K562 (cell line): ENCODE data around the gene SLC39A6. TPM values are rescaled to one million over a fixed set of nuclear protein-coding genes. Genes with fewer than 3 reads are reported as not detected.

Source experiments
- ARHGAP35 ChIP-seq: fragments of 450-650 bp; IDR thresholded peaks from 2 replicates; pipeline ENCODE4 v1.6.1; 2018; ENCODE audit not compliant: partially characterized antibody
- BRF1 ChIP-seq: IDR thresholded peaks from 3 replicates; pipeline ENCODE4 v1.6.1; 2011; ENCODE audit warnings: borderline replicate concordance, mild to moderate bottlenecking; ENCODE audit not compliant: insufficient read length; ENCODE audit errors: extremely low read depth
- CCAR2 ChIP-seq: fragments of 200-400 bp; formaldehyde crosslinking; IDR thresholded peaks from 2 replicates; pipeline ENCODE4 v1.6.1; 2017; ENCODE audit warnings: mild to moderate bottlenecking, low read depth, low read length
- CTCF ChIP-seq, 3 experiments: IDR thresholded peaks in 2 of 3; conservative IDR thresholded peaks in 1 of 3; 2 replicates each; pipeline ENCODE4 v1.5.1; 2011 to 2012; ENCODE audit warnings: low read length in 3 of 3, mild to moderate bottlenecking in 3 of 3, control low read depth in 2 of 3, improper control_type of control experiment in 1 of 3, inconsistent platforms in 1 of 3, low read depth in 1 of 3, mixed read lengths in 1 of 3, moderate library complexity in 1 of 3; ENCODE audit not compliant: insufficient read depth in 2 of 3
- MEIS2 ChIP-seq: fragments of 450-650 bp; IDR thresholded peaks from 2 replicates; pipeline ENCODE4 v1.6.1; 2014; ENCODE audit warnings: mild to moderate bottlenecking; ENCODE audit not compliant: partially characterized antibody
- MTF1 ChIP-seq: fragments of 250-450 bp; sonication (Bioruptor Pico); IDR thresholded peaks from 2 replicates; pipeline ENCODE4 v1.9.0; 2021; ENCODE audit warnings: moderate library complexity, mild to moderate bottlenecking, inconsistent platforms, borderline replicate concordance
- MYNN ChIP-seq, 2 experiments: sonication (generic); formaldehyde crosslinking in 1 of 2; IDR thresholded peaks; 2 replicates each; pipeline versions ENCODE4 v1.5.0 to v1.6.1; 2016 to 2020; ENCODE audit warnings: antibody characterized with exemption in 1 of 2, missing genetic modification reagents in 1 of 2
- NCOA1 ChIP-seq: fragments of 450-650 bp; IDR thresholded peaks from 2 replicates; pipeline ENCODE4 v1.6.1; 2016; ENCODE audit warnings: low read depth
- PHB ChIP-seq: fragments of 250-450 bp; sonication (Bioruptor Pico); IDR thresholded peaks from 2 replicates; pipeline ENCODE4 v1.5.0; 2021
- RAD21 ChIP-seq, 2 experiments: fragments of 250-450 bp in 1 of 2; fragments of 450-650 bp in 1 of 2; sonication (Bioruptor Pico) in 1 of 2; formaldehyde crosslinking in 1 of 2; IDR thresholded peaks in 1 of 2; conservative IDR thresholded peaks in 1 of 2; 2 replicates each; pipeline versions ENCODE4 v1.4.0 to v1.8.0; 2020 to 2022; ENCODE audit warnings: mild to moderate bottlenecking in 2 of 2, moderate library complexity in 1 of 2
- SAP30 ChIP-seq: fragments of 200-600 bp; sonication (generic); IDR thresholded peaks from 2 replicates; pipeline ENCODE4 v1.6.1; 2012; ENCODE audit warnings: borderline replicate concordance, low read depth, mild to moderate bottlenecking, moderate library complexity, low read length, control low read depth, inconsistent platforms; ENCODE audit not compliant: insufficient read depth, poor library complexity, severe bottlenecking
- SMC3 ChIP-seq: conservative IDR thresholded peaks from 2 replicates; pipeline ENCODE4 v1.6.1; 2011; ENCODE audit warnings: low read depth, low read length, improper control_type of control experiment; ENCODE audit not compliant: insufficient read depth
- ZNF146 ChIP-seq: IDR thresholded peaks from one replicate; pipeline ENCODE4 v1.6.1; 2018; ENCODE audit warnings: missing compliant biosample characterization; ENCODE audit not compliant: unreplicated experiment
- ZNF197 ChIP-seq: fragments of 200-800 bp; sonication (Bioruptor generic); IDR thresholded peaks from 2 replicates; pipeline ENCODE4 v1.6.1; 2016; ENCODE audit warnings: low read depth, missing genetic modification characterization, missing compliant biosample characterization
- ZNF217 ChIP-seq: sonication (generic); formaldehyde crosslinking; IDR thresholded peaks from 2 replicates; pipeline ENCODE4 v1.8.0; 2022; ENCODE audit warnings: mild to moderate bottlenecking, missing genetic modification reagents
- polyA plus RNA-seq, 8 experiments: library from polyadenylated mRNA; depleted of rRNA in 4 of 8; stranded (reverse) in 5 of 8; unstranded in 3 of 8; fragments of >200 nt; fragmentation: Nextera tagmentation in 2 of 8; fragmentation: Illumina TruSeq in 1 of 8; extraction: Ambion mirVana in 2 of 8; extraction: Trizol in 1 of 8; gene quantifications; 2 replicates each; pipeline versions ENCODE4 v1.2.1 to v1.2.3, GENCODE V29; 2011 to 2014; ENCODE audit warnings: inconsistent platforms in 1 of 8, missing spikeins in 1 of 8
- total RNA-seq, 7 experiments: library from RNA; depleted of rRNA in 6 of 7; stranded (reverse); fragments of >200 nt in 6 of 7; fragmentation: Illumina TruSeq in 2 of 7; extraction: Trizol in 2 of 7; gene quantifications; 2 replicates each; pipeline versions ENCODE4 v1.2.1 to v1.2.3, GENCODE V29; 2011 to 2021; ENCODE audit warnings: low replicate concordance in 1 of 7
- TF ChIP-seq, protein P1 (sequence below): fragments of 450-650 bp; formaldehyde crosslinking; IDR thresholded peaks from 2 replicates; pipeline ENCODE4 v1.4.0; 2020; ENCODE audit warnings: mild to moderate bottlenecking, moderate library complexity
- TF ChIP-seq, protein P2 (sequence below): fragments of 250-450 bp; sonication (Bioruptor Pico); IDR thresholded peaks from 2 replicates; pipeline ENCODE4 v1.5.0; 2020; ENCODE audit warnings: mild to moderate bottlenecking, borderline replicate concordance
- TF ChIP-seq, protein P3 (sequence below), 2 experiments: fragments of 150-350 bp in 1 of 2; IDR thresholded peaks; 2 replicates each; pipeline ENCODE4 v1.6.1; 2012 to 2016; ENCODE audit warnings: low read depth in 2 of 2, low read length in 2 of 2, mild to moderate bottlenecking in 1 of 2, moderate library complexity in 1 of 2

The SLC39A6 gene
- total and polyA plus RNA-seq, 9 of the 15 experiments (the other 6 are each of a cell fraction or from before 2014, with no cell fraction given), result 5.6 to 23.8 (median 17.4) TPM

- TF ChIP-seq, protein P1, sequence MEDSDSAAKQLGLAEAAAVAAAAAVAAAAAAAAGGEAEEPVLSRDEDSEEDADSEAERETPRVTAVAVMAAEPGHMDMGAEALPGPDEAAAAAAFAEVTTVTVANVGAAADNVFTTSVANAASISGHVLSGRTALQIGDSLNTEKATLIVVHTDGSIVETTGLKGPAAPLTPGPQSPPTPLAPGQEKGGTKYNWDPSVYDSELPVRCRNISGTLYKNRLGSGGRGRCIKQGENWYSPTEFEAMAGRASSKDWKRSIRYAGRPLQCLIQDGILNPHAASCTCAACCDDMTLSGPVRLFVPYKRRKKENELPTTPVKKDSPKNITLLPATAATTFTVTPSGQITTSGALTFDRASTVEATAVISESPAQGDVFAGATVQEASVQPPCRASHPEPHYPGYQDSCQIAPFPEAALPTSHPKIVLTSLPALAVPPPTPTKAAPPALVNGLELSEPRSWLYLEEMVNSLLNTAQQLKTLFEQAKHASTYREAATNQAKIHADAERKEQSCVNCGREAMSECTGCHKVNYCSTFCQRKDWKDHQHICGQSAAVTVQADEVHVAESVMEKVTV (CRISPR knock-in tag), result peak; percentile 84
- TF ChIP-seq ZNF217 (CRISPR knock-in tag) (no peak), BRF1 (no peak), SAP30 (no peak), CCAR2 (no peak), ZNF146 (no peak), CTCF (IDR thresholded peaks at IDR 0.05 in 2 of 3, conservative IDR thresholded peaks at IDR 0.05 in 1 of 3; ENCODE audit: insufficient read depth in 2 of 3, low read depth in 1 of 3, low read length in 3 of 3) (peak; percentile 38 to 88 (median 57); a peak in 3 of 6 replicates), MEIS2 (no peak), NCOA1 (no peak), ARHGAP35 (no peak), PHB (no peak), RAD21 (CRISPR knock-in tag; conservative IDR thresholded peaks at IDR 0.05 in 1 of 2, IDR thresholded peaks at IDR 0.05 in 1 of 2) (peak; percentile 89 to 95), MTF1 (CRISPR knock-in tag) (no peak), SMC3 (peak; percentile 70), ZNF197 (no peak), MYNN (IDR thresholded peaks at IDR 0.05) (no peak), MYNN (CRISPR knock-in tag; IDR thresholded peaks at IDR 0.05) (no peak)
- TF ChIP-seq, protein P2, sequence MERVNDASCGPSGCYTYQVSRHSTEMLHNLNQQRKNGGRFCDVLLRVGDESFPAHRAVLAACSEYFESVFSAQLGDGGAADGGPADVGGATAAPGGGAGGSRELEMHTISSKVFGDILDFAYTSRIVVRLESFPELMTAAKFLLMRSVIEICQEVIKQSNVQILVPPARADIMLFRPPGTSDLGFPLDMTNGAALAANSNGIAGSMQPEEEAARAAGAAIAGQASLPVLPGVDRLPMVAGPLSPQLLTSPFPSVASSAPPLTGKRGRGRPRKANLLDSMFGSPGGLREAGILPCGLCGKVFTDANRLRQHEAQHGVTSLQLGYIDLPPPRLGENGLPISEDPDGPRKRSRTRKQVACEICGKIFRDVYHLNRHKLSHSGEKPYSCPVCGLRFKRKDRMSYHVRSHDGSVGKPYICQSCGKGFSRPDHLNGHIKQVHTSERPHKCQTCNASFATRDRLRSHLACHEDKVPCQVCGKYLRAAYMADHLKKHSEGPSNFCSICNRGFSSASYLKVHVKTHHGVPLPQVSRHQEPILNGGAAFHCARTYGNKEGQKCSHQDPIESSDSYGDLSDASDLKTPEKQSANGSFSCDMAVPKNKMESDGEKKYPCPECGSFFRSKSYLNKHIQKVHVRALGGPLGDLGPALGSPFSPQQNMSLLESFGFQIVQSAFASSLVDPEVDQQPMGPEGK (CRISPR knock-in tag), result no peak
- TF ChIP-seq, protein P3, sequence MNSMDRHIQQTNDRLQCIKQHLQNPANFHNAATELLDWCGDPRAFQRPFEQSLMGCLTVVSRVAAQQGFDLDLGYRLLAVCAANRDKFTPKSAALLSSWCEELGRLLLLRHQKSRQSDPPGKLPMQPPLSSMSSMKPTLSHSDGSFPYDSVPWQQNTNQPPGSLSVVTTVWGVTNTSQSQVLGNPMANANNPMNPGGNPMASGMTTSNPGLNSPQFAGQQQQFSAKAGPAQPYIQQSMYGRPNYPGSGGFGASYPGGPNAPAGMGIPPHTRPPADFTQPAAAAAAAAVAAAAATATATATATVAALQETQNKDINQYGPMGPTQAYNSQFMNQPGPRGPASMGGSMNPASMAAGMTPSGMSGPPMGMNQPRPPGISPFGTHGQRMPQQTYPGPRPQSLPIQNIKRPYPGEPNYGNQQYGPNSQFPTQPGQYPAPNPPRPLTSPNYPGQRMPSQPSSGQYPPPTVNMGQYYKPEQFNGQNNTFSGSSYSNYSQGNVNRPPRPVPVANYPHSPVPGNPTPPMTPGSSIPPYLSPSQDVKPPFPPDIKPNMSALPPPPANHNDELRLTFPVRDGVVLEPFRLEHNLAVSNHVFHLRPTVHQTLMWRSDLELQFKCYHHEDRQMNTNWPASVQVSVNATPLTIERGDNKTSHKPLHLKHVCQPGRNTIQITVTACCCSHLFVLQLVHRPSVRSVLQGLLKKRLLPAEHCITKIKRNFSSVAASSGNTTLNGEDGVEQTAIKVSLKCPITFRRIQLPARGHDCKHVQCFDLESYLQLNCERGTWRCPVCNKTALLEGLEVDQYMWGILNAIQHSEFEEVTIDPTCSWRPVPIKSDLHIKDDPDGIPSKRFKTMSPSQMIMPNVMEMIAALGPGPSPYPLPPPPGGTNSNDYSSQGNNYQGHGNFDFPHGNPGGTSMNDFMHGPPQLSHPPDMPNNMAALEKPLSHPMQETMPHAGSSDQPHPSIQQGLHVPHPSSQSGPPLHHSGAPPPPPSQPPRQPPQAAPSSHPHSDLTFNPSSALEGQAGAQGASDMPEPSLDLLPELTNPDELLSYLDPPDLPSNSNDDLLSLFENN (IDR thresholded peaks at IDR 0.05; ENCODE audit: low read depth in 2 of 2, low read length in 2 of 2), result no peak
Measured at GRCh38 chr18:36095936-36096519, 33.1 kb downstream of the SLC39A6 start (continued).
